ENCODE data around the gene A2ML1.
"Not testable (repeated sequence)": the region's sequence is repeated elsewhere in the genome, so short reads cannot be mapped to it uniquely, and the experiment has no call there.

DNA sequence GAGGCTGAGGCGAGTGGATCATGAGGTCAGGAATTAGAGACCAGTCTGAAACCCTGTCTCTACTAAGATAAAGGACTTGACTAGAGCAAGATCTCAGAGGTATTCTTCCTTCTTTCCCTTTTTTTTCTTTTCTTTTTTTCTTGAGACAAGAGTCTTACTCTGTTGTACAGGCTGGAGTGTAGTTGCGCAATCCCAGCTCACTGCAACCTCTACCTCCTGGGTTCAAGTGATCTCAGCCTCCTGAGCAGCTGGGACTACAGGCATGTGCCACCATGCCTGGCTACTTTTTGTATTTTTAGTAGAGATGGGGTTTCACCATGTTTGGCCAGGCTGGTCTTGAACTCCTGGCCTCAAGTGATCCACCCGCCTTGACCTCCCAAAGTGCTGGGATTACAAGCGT, 37.0 kb downstream of the A2ML1 start:
- TF ChIP-seq, protein P1, sequence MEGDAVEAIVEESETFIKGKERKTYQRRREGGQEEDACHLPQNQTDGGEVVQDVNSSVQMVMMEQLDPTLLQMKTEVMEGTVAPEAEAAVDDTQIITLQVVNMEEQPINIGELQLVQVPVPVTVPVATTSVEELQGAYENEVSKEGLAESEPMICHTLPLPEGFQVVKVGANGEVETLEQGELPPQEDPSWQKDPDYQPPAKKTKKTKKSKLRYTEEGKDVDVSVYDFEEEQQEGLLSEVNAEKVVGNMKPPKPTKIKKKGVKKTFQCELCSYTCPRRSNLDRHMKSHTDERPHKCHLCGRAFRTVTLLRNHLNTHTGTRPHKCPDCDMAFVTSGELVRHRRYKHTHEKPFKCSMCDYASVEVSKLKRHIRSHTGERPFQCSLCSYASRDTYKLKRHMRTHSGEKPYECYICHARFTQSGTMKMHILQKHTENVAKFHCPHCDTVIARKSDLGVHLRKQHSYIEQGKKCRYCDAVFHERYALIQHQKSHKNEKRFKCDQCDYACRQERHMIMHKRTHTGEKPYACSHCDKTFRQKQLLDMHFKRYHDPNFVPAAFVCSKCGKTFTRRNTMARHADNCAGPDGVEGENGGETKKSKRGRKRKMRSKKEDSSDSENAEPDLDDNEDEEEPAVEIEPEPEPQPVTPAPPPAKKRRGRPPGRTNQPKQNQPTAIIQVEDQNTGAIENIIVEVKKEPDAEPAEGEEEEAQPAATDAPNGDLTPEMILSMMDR (IDR thresholded peaks at IDR 0.05): not testable (repeated sequence)
- not testable (repeated sequence) for TF ChIP-seq POLR2A (IDR thresholded peaks at IDR 0.05)

Measured in tibial nerve (tissue), 3 donors.